GM21423 (cell line): ENCODE measurements around the gene DMBT1.
"Not testable (repeated sequence)": the region's sequence is repeated elsewhere in the genome, so short reads cannot be mapped to it uniquely, and the experiment has no call there.

Source experiments
- ATAC-seq: cut with Tn5 transposase; IDR thresholded peaks from one replicate; pipeline ENCODE4 v1.9.1; 2021; ENCODE audit warnings: mild to moderate bottlenecking, moderate library complexity; ENCODE audit not compliant: unreplicated experiment

DMBT1 gene

DNA sequence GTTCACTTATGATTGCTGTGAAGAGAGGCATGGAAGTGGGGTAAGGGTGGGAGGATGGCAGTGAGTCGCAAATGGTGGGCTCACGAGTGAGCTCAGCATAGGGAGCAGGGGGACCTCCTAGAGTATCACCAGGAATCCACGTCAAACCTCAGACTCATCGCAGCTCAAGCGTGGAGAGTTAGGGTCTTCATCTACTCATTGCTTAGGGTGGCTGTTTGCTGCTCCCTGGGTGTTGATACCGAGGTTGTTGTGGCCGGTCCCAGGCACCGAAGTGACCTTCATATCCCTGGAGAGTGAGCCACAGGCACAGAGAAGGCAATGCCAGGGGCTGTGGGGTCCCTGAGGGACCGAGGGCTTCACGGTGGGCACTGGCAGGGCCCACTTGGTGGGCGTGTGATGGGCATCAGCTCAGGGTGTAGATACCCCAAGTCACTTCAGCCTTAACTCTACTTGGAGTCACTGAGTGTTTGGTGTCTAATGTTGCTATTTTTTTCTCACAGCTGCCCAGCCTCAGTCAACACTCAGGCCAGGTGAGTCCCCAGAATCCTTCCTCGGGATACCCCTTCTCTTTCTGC lies 16.8 kb downstream of the DMBT1 start:
- ATAC-seq: no peak

DNA sequence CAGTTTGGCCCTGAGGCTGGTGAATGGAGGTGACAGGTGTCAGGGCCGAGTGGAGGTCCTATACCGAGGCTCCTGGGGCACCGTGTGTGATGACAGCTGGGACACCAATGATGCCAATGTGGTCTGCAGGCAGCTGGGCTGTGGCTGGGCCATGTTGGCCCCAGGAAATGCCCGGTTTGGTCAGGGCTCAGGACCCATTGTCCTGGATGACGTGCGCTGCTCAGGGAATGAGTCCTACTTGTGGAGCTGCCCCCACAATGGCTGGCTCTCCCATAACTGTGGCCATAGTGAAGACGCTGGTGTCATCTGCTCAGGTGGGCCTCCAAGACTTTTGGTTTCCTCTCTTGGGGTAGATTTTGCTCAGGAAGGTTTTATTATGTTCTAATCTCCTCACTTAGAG lies 25.5 kb downstream of the DMBT1 start:
- ATAC-seq: not testable (repeated sequence)

- no peak for ATAC-seq
Measured at GRCh38 chr10:122587098-122587760, 26.7 kb downstream of the DMBT1 start.

DNA sequence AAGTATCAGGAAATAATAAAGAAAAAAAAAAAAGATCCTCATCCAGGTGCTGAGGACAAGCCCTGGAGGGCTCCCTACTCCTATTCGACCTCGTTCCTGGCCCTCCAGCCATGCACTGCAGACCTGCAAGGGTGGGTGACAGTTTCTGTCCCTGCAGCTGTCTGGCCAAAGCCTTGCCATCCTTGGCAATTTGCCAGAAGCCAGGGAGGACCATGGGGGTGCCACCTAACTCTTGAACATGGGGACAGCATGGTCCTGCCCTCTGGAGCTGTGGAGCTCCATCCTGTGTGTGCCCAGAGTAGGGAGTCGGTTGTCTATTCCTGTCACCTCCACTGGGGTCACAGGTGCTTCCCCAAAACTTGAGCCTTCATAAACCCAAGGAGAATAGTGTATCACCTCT lies 27.8 kb downstream of the DMBT1 start:
- ATAC-seq: no peak

- no peak for ATAC-seq
Measured at GRCh38 chr10:122590153-122590552, 29.6 kb downstream of the DMBT1 start.

GRCh38 chr10:122591736-122592135 lies 31.2 kb downstream of the DMBT1 start:
- ATAC-seq: no peak

- no peak for ATAC-seq
Measured at GRCh38 chr10:122592161-122592560, 31.6 kb downstream of the DMBT1 start.

- ATAC-seq: no peak
Measured at GRCh38 chr10:122617476-122618270, 57.1 kb downstream of the DMBT1 start.

DNA sequence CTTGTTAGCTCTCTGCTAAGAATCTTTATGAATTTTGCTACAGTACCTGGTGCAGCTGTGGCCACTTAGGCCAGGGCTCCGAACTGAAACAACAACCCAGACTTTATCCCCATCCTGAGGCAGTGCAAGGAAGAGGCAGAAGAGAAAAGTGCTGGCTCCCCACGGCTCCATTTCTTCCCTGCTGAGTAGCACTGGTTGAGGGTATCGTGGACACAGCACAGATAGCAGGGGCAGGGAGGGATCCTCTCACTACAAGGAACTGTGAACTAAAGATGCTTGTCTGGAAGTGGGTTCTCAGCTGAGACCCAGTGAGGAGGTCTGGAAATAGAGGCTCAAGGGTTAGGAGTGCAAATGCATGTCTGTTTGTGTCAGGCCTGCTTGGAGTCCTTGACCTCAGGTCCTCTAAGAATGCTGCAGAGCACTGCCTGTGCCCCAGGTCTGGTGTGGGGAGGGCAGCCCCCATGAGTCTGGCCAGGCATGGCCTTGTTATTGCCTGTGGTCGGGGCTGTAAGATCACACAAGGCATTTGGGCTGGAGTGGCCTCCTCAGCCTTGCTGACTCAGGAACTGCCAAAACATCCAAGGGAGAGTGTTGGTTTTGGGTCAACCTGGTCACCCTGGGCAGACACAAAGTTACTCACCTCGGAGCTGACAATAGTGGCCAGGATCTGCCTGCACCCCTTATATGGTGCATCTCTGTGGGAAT lies 58.1 kb downstream of the DMBT1 start:
- ATAC-seq: no peak

DNA sequence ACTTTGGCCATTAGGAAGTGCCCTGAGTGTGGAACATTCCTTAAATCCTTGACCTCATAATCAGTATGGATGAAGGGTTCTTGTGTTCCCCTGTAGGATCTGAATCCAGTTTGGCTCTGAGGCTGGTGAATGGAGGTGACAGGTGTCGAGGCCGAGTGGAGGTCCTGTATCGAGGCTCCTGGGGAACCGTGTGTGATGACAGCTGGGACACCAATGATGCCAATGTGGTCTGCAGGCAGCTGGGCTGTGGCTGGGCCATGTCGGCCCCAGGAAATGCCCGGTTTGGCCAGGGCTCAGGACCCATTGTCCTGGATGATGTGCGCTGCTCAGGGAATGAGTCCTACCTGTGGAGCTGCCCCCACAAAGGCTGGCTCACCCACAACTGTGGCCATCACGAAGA lies 60.4 kb downstream of the DMBT1 start:
- not testable (repeated sequence) for ATAC-seq

GRCh38 chr10:122624546-122624945 lies 64.0 kb downstream of the DMBT1 start:
- no peak for ATAC-seq

GRCh38 chr10:122630526-122630925 lies 70.0 kb downstream of the DMBT1 start:
- no peak for ATAC-seq

DNA sequence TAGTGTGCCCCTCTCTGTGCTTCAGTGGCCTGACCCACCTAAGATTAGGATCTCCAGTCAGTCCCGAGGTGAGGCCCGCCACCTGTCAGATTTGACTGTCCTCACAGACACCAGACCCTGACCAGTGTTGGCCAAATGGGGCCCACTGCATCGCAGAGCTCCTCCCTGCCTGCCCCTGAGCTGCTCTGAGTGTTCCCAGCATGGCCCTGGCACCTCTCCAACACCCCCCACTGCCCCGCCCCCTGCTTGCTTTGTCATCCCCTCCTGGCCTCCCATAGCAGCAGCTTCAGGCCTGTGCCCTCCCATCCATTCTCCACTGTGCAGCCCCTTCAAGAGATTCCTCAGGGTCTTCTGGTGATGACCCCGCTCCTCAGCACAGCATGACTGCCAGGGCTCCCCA lies 71.5 kb downstream of the DMBT1 start:
- ATAC-seq: no peak

DNA sequence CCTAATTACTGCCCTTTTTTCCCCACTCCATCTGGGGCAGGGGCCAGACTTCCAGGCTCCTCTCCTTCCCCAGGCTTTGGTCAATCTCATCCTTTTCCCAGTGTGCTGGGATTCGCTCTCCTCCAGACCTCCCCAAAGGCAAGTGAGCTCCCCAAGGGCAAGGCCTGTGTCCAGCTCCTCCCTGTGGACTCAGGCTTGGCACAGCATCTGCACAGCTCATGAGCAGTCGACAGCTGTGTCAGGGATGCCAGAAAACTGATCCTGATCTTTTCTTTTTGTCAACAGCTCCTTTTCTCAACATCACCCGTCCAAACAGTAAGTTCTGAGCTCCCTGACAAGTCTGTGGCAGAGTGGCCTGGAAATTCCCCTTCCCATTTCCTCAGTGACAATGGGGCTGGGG lies 72.0 kb downstream of the DMBT1 start:
- no peak for ATAC-seq

DNA sequence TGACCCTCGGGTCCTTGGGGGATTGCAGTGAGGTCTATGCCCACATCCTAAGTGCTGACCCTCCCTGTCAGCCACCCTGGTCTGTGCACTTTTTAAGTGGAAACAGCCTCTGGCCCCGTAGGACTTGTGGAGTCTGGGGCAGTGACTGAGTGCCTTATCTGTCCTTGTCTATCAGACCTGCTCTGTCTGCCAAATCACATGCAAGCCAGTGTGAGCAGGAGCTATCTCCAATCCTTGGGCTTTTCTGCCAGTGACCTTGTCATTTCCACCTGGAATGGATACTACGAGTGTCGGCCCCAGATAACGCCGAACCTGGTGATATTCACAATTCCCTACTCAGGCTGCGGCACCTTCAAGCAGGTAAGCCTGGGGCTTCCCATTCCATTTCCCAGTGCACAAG lies 76.4 kb downstream of the DMBT1 start:
- no peak for ATAC-seq

DNA sequence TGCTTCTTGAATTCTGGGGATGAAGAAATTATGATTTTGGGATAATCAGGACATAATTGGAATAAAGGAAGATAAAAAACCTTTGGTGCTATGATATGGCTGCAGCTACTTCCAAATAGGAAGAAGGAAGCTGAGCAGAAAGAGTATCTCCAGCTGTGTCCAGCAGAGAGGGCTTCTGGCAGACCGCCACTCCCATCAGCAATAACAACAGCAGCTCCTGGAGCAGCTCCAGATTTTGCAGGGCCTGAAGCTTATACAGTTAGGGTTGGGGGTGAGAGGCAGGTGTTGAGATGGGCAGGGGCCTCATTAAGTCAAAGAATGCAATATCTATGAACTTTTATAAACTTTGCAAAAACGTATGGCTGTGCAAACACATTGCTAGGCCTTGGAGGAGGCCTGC lies 76.8 kb downstream of the DMBT1 start:
- no peak for ATAC-seq

- no peak for ATAC-seq
Measured at GRCh38 chr10:122638106-122638505, 77.6 kb downstream of the DMBT1 start.

GRCh38 chr10:122639801-122640200 lies 79.2 kb downstream of the DMBT1 start:
- ATAC-seq: no peak

- ATAC-seq: no peak
Measured at GRCh38 chr10:122640921-122641320, 80.4 kb downstream of the DMBT1 start.

DNA sequence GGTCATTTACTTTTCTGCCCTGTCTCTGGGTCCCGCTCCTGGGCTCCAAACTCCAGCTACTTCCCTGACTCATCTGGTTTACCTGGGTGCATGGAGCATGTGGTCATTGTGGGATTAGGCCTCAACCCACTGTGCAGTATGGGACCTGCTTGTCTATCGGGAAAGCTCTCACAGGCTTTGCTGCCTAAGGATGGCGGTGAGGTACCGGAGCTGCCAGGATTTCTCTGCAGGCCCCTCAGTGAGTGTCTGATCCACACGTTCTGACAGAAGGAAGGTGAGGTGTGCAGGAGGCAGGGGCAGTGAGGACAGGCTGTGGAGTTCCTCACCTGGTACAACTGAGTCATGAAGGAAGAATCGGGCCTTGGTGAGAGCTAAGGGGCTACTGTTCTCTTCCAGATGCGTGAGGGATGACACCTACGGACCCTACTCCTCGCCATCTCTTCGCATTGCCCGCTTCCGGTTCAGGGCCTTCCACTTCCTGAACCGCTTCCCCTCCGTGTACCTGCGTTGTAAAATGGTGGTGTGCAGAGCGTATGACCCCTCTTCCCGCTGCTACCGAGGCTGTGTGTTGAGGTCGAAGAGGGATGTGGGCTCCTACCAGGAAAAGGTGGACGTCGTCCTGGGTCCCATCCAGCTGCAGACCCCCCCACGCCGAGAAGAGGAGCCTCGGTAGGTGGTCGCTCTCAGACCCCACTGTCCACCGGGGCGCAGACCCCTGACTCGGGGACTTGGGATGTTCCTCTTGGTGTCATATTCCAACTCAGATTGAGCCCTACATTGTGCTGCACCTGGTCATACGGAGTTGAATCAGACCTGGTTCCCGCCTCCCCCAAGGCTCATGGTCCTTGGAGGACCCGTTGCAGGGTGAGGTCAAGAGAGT lies 82.4 kb downstream of the DMBT1 start:
- no peak for ATAC-seq
